Neural progenitor cell (in vitro differentiated cells): ENCODE data around the gene UPK3A.

Source experiments
- EZH2phosphoT487 ChIP-seq: fragments of 200-600 bp; sonication (generic); IDR thresholded peaks from 2 replicates; pipeline ENCODE4 v1.6.1; 2017; ENCODE audit warnings: antibody characterized with exemption
- TF ChIP-seq, protein P1 (sequence below): fragments of 200-600 bp; sonication (generic); IDR thresholded peaks from 2 replicates; pipeline ENCODE4 v1.5.1; 2017; ENCODE audit warnings: antibody characterized with exemption, mild to moderate bottlenecking

DNA sequence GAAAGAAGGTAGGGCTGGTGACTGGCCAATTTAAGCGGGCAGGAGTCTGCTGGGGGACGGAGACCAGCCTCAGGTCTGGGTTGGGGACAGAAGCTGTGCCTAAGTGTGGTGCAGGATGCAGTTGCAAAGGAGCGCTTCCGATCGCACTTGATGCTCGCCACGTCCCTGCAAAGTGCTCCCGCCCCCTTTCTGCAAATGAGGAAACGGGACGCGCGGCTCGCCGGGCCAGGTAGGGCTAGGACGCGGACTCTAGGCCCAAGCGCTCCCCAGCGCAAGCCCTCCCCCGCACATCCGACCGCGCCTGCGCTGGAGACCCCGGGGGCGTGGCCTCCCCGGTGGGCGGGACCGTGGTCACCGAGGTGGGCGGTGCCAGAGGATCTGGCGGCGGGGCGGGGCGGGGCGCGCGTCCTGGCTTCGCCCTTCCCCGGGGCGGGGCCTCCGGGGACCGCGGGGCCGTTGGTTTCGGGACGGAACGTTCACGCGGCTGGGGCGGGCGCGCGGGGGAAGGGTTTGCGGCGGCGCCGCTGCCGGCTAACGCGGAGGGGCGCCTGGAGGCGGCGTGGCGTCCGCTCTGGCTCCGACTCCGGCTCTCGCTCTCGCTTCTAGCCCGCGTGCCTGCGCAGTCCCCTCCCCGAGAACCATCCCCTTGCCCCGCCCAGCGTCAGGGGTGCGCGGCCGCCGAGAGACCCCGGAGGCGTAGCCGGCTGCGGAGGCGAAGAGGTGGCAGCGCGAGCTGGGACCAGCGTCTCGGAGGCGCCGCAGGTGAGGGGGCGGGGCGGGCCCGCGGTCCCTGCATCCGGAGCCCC is 24.9 kb downstream of the UPK3A start, which contains the start of gene FAM118A:
- TF ChIP-seq, protein P1, sequence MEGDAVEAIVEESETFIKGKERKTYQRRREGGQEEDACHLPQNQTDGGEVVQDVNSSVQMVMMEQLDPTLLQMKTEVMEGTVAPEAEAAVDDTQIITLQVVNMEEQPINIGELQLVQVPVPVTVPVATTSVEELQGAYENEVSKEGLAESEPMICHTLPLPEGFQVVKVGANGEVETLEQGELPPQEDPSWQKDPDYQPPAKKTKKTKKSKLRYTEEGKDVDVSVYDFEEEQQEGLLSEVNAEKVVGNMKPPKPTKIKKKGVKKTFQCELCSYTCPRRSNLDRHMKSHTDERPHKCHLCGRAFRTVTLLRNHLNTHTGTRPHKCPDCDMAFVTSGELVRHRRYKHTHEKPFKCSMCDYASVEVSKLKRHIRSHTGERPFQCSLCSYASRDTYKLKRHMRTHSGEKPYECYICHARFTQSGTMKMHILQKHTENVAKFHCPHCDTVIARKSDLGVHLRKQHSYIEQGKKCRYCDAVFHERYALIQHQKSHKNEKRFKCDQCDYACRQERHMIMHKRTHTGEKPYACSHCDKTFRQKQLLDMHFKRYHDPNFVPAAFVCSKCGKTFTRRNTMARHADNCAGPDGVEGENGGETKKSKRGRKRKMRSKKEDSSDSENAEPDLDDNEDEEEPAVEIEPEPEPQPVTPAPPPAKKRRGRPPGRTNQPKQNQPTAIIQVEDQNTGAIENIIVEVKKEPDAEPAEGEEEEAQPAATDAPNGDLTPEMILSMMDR: no peak
- TF ChIP-seq EZH2phosphoT487: no peak
